Trophoblast cell (in vitro differentiated cells and primary cell): ENCODE measurements around the gene C9orf72.
A peak's percentile ranks its signal among the peaks of the same experiment; 100 is the strongest.

ENCODE experiments used
- DNase-seq, 2 donors: peaks; one replicate each; pipeline ENCODE4 v3.0.0-alpha.2; 2016
- H2AFZ ChIP-seq: 2 replicates; pipeline ENCODE4 v1.6.1; 2013; ENCODE audit warnings: low read length, moderate library complexity, mild to moderate bottlenecking; ENCODE audit not compliant: insufficient read depth, poor library complexity
- H2AK5ac ChIP-seq: 2 replicates; pipeline ENCODE4 v1.6.1; 2013; ENCODE audit warnings: mild to moderate bottlenecking, low read length
- H2BK120ac ChIP-seq: 2 replicates; pipeline ENCODE4 v1.6.1; 2013; ENCODE audit warnings: low read length, mild to moderate bottlenecking, moderate library complexity; ENCODE audit not compliant: insufficient read depth, poor library complexity
- H2BK12ac ChIP-seq: 2 replicates; pipeline ENCODE4 v1.6.1; 2013; ENCODE audit warnings: mild to moderate bottlenecking, low read length, moderate library complexity
- H2BK5ac ChIP-seq: 2 replicates; pipeline ENCODE4 v1.6.1; 2013; ENCODE audit warnings: low read length, low read depth, moderate library complexity, mild to moderate bottlenecking; ENCODE audit not compliant: poor library complexity
- H3K14ac ChIP-seq: 2 replicates; pipeline ENCODE4 v1.6.1; 2013; ENCODE audit warnings: mild to moderate bottlenecking, low read length
- H3K18ac ChIP-seq: 2 replicates; pipeline ENCODE4 v1.6.1; 2013; ENCODE audit warnings: mild to moderate bottlenecking, low read length
- H3K23ac ChIP-seq: 2 replicates; pipeline ENCODE4 v1.6.1; 2013; ENCODE audit warnings: low read length
- H3K27ac ChIP-seq: 2 replicates; pipeline ENCODE4 v1.5.1; 2013; ENCODE audit warnings: low read depth, mild to moderate bottlenecking, inconsistent platforms, low read length, moderate library complexity
- H3K27me3 ChIP-seq: 2 replicates; pipeline ENCODE4 v1.6.1; 2013; ENCODE audit warnings: inconsistent platforms, mild to moderate bottlenecking, low read length, moderate library complexity; ENCODE audit not compliant: insufficient read depth
- H3K36me3 ChIP-seq, 2 experiments: 1 replicate in 1 of 2; 2 replicates in 1 of 2; pipeline ENCODE4 v1.6.1; 2013; ENCODE audit warnings: low read length in 2 of 2, mild to moderate bottlenecking in 2 of 2, moderate library complexity in 1 of 2; ENCODE audit not compliant: insufficient read depth in 2 of 2, control insufficient read depth in 1 of 2
- H3K4ac ChIP-seq: 2 replicates; pipeline ENCODE4 v1.6.1; 2013; ENCODE audit warnings: low read depth, mild to moderate bottlenecking, low read length, moderate library complexity
- H3K4me1 ChIP-seq, 2 experiments: 1 replicate in 1 of 2; 2 replicates in 1 of 2; pipeline ENCODE4 v1.6.1; 2013; ENCODE audit warnings: low read length in 2 of 2, mild to moderate bottlenecking in 2 of 2, moderate library complexity in 1 of 2; ENCODE audit not compliant: insufficient read depth in 2 of 2, control insufficient read depth in 1 of 2
- H3K4me2 ChIP-seq: 2 replicates; pipeline ENCODE4 v1.6.1; 2013; ENCODE audit warnings: inconsistent platforms, mild to moderate bottlenecking, low read length, moderate library complexity
- H3K4me3 ChIP-seq: 2 replicates; pipeline ENCODE4 v1.5.1; 2013; ENCODE audit warnings: mild to moderate bottlenecking, low read depth, low read length, inconsistent platforms
- H3K79me1 ChIP-seq: one replicate; pipeline ENCODE4 v1.6.1; 2013; ENCODE audit warnings: low read length
- H3K79me2 ChIP-seq: 2 replicates; pipeline ENCODE4 v1.6.1; 2013; ENCODE audit warnings: low read length, mild to moderate bottlenecking; ENCODE audit not compliant: control insufficient read depth, insufficient read depth, poor library complexity
- H3K9ac ChIP-seq: 2 replicates; pipeline ENCODE4 v1.6.1; 2013; ENCODE audit warnings: mild to moderate bottlenecking, low read length
- H3K9me3 ChIP-seq: 2 replicates; pipeline ENCODE4 v1.6.1; 2013; ENCODE audit warnings: low read depth, mild to moderate bottlenecking, control low read depth, inconsistent platforms, low read length; ENCODE audit not compliant: insufficient read depth
- H4K12ac ChIP-seq: 2 replicates; pipeline ENCODE4 v1.6.1; 2013; ENCODE audit warnings: low read depth, mild to moderate bottlenecking, low read length, moderate library complexity
- H4K8ac ChIP-seq: 2 replicates; pipeline ENCODE4 v1.6.1; 2013; ENCODE audit warnings: low read depth, mild to moderate bottlenecking, low read length, moderate library complexity
- H4K91ac ChIP-seq: one replicate; pipeline ENCODE4 v1.6.1; 2013; ENCODE audit warnings: low read depth, mild to moderate bottlenecking, low read length, moderate library complexity
- WGBS: extraction: QIAGEN DNeasy Blood & Tissue Kit; methylation state at CpG from one replicate; pipeline ENCODE4 v1.1.7; 2013; ENCODE audit warnings: missing lambda C conversion rate; ENCODE audit not compliant: insufficient read length, insufficient coverage; ENCODE audit errors: extremely low coverage; 5-methylcytosine and 5-hydroxymethylcytosine counted together

C9orf72 gene

DNA sequence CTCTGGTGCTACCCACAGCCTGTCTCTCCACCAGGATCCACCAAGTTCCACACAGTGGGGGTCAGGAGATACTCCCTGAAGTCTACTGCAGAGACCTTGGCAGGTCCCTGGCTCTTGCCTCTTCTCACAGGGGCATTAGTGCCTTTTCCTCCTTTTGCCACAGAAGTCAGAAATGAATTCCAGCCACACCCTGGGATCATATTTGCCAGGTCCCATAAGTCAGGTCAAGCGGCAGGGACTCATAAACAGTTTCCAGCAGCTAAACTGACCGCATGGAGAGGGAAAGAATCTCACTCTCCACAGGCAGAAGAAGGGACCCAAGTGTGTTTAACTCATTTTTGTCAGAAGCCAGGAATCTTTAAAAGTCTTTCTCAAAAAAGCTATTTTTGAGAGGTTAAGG lies 62.5 kb downstream of the C9orf72 start:
- Histone ChIP-seq H3K14ac (no peak overlapping the region), H2BK12ac (no peak overlapping the region), H3K4ac (no peak overlapping the region), H3K9ac (peak overlapping the region; percentile 10), H2BK5ac (no peak overlapping the region), H3K18ac (peak overlapping the region; percentile 59), H4K8ac (no peak overlapping the region), H3K23ac (no peak overlapping the region), H3K4me2 (no peak overlapping the region), H3K4me1 (no peaks in the 10 kb centered on the region), H3K79me2 (no peaks in the 10 kb centered on the region), H3K9me3 (no peaks in the 10 kb centered on the region), H3K27me3 (no peaks in the 10 kb centered on the region), H2AK5ac (peak overlapping the region; percentile 46), H4K12ac (no peak overlapping the region), H3K27ac (no peak overlapping the region), H3K4me3 (no peak overlapping the region), H4K91ac (no peak overlapping the region), H2AFZ (no peak overlapping the region), H2BK120ac (no peak overlapping the region), H3K79me1 (no peaks in the 10 kb centered on the region), H3K36me3 (peaks cover 2 to 3% of the 10 kb centered on the region in 2 experiments)
- no CpG with 5 or more reads among the region's 2 CpGs for WGBS
- no peak for DNase-seq

DNA sequence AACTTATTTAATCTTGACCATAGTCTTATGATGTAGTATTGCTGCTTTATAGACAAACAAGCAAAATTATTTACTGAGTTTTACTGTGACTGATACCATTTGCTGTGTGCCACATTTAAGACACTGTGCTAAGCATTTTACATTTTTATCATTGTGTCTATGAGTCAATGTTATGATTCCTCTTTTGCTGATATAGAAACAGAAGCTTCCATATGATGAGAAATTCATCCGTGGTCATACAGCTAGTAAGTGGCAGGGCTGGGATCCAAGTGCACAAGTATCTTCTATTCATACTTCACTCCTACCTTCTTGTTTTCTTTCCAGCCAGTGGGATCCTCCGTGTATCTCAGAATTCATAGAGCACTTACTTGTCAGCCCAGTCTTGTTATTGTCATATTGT lies 66.3 kb downstream of the C9orf72 start:
- Histone ChIP-seq H2BK5ac (no peak overlapping the region), H3K27me3 (no peaks in the 10 kb centered on the region), H3K4ac (no peak overlapping the region), H2AFZ (no peak overlapping the region), H3K27ac (no peak overlapping the region), H2BK12ac (no peak overlapping the region), H3K4me2 (no peak overlapping the region), H3K9me3 (peaks cover 4% of the 10 kb centered on the region), H3K14ac (no peak overlapping the region), H2BK120ac (no peak overlapping the region), H3K18ac (no peak overlapping the region), H3K23ac (no peak overlapping the region), H3K36me3 (peaks cover 2 to 5% of the 10 kb centered on the region in 2 experiments), H2AK5ac (no peak overlapping the region), H3K79me1 (no peaks in the 10 kb centered on the region), H3K4me3 (no peak overlapping the region), H4K8ac (no peak overlapping the region), H3K9ac (no peak overlapping the region), H3K79me2 (peaks cover 1% of the 10 kb centered on the region), H4K12ac (no peak overlapping the region), H3K4me1 (peaks cover 0 to 4% of the 10 kb centered on the region in 2 experiments), H4K91ac (no peak overlapping the region)
- DNase-seq: no peak
- no CpG with 5 or more reads among the region's 2 CpGs for WGBS

GRCh38 chr9:27505744-27506161 lies 67.5 kb downstream of the C9orf72 start:
- no peak overlapping the region for H4K8ac ChIP-seq
- H4K12ac ChIP-seq: no peak overlapping the region
- H3K4me1 ChIP-seq: peaks cover 0 to 4% of the 10 kb centered on the region in 2 experiments
- H3K79me1 ChIP-seq: no peaks in the 10 kb centered on the region
- H3K9me3 ChIP-seq: peaks cover 4% of the 10 kb centered on the region
- peaks cover 2 to 5% of the 10 kb centered on the region in 2 experiments for H3K36me3 ChIP-seq
- H2BK5ac ChIP-seq: no peak overlapping the region
- DNase-seq: no peak
- no peak overlapping the region for H2BK120ac ChIP-seq
- no peak overlapping the region for H3K4ac ChIP-seq
- H3K14ac ChIP-seq: no peak overlapping the region
- no CpG with 5 or more reads among the region's 5 CpGs for WGBS
- no peak overlapping the region for H2AFZ ChIP-seq
- H3K23ac ChIP-seq: no peak overlapping the region
- H2AK5ac ChIP-seq: no peak overlapping the region
- H3K9ac ChIP-seq: no peak overlapping the region
- no peak overlapping the region for H3K18ac ChIP-seq
- H3K79me2 ChIP-seq: peaks cover 1% of the 10 kb centered on the region
- no peak overlapping the region for H4K91ac ChIP-seq
- no peaks in the 10 kb centered on the region for H3K27me3 ChIP-seq
- H3K4me3 ChIP-seq: no peak overlapping the region
- H2BK12ac ChIP-seq: no peak overlapping the region
- no peak overlapping the region for H3K4me2 ChIP-seq
- H3K27ac ChIP-seq: no peak overlapping the region

GRCh38 chr9:27504259-27504658 lies 69.0 kb downstream of the C9orf72 start:
- Histone ChIP-seq H3K36me3 (peaks cover 0 to 5% of the 10 kb centered on the region in 2 experiments), H4K91ac (no peak overlapping the region), H3K9ac (no peak overlapping the region), H3K14ac (no peak overlapping the region), H3K9me3 (peaks cover 4% of the 10 kb centered on the region), H3K4ac (no peak overlapping the region), H3K4me1 (peaks cover 0 to 4% of the 10 kb centered on the region in 2 experiments), H2BK120ac (no peak overlapping the region), H2BK12ac (no peak overlapping the region), H2AFZ (no peak overlapping the region), H2BK5ac (no peak overlapping the region), H3K27ac (no peak overlapping the region), H3K27me3 (no peaks in the 10 kb centered on the region), H4K8ac (no peak overlapping the region), H3K4me3 (no peak overlapping the region), H3K18ac (no peak overlapping the region), H3K4me2 (no peak overlapping the region), H3K79me1 (no peaks in the 10 kb centered on the region), H3K79me2 (peaks cover 1% of the 10 kb centered on the region), H2AK5ac (no peak overlapping the region), H3K23ac (no peak overlapping the region), H4K12ac (no peak overlapping the region)
- DNase-seq: no peak
